Esophagus squamous epithelium (tissue), 5 donors: ENCODE data around the gene DGKB. TPM values are rescaled to one million over a fixed set of nuclear protein-coding genes. Genes with fewer than 3 reads are reported as not detected.

Experiments
- DNase-seq: peaks from one replicate; lab custom pipeline; 2025; lab: John Stamatoyannopoulos, UW
- H3K27ac ChIP-seq, 4 donors: fragments of 200-600 bp; sonication (generic); one replicate each; pipeline ENCODE4 v1.5.1; 2016 to 2019; ENCODE audit warnings: mild to moderate bottlenecking in 1 of 4
- H3K27me3 ChIP-seq, 4 donors: fragments of 200-600 bp; sonication (generic); 1 replicate in 3 of 4; 2 replicates in 1 of 4; pipeline versions ENCODE4 v1.5.1 to v1.6.0; 2017 to 2021; ENCODE audit warnings: antibody characterized with exemption in 1 of 4
- H3K36me3 ChIP-seq, 3 donors: fragments of 200-600 bp; sonication (generic); one replicate each; pipeline ENCODE4 v1.5.1; 2016 to 2019
- H3K4me1 ChIP-seq, 3 donors: fragments of 200-600 bp; sonication (generic); one replicate each; pipeline ENCODE4 v1.5.1; 2017 to 2019
- H3K4me3 ChIP-seq, 4 donors: fragments of 200-600 bp; sonication (generic); 1 replicate in 3 of 4; 2 replicates in 1 of 4; pipeline ENCODE4 v1.5.1; 2016 to 2019; ENCODE audit warnings: mild to moderate bottlenecking in 2 of 4, moderate library complexity in 1 of 4
- H3K9me3 ChIP-seq, 3 donors: fragments of 200-600 bp; sonication (generic); one replicate each; pipeline ENCODE4 v1.5.1; 2016 to 2019
- CTCF ChIP-seq, 6 experiments: fragments of 450-650 bp in 4 of 6; fragments of 200-600 bp in 2 of 6; sonication (generic) in 2 of 6; IDR thresholded peaks; one replicate each; pipeline ENCODE4 v1.5.1; 2016 to 2019; ENCODE audit warnings: antibody characterized with exemption in 6 of 6, mild to moderate bottlenecking in 4 of 6, moderate library complexity in 4 of 6
- POLR2A ChIP-seq, 4 donors: fragments of 450-650 bp; IDR thresholded peaks; one replicate each; pipeline ENCODE4 v1.6.1; 2017; ENCODE audit warnings: antibody characterized with exemption in 4 of 4, mild to moderate bottlenecking in 4 of 4, moderate library complexity in 3 of 4
- WGBS, 2 donors: methylation state at CpG; one replicate each; pipeline ENCODE4 v1.1.5; 2018; 5-methylcytosine and 5-hydroxymethylcytosine counted together
- intact Hi-C: fragments of 100-400 bp; cut with DNase I; formaldehyde crosslinking; loops from one replicate; pipeline ENCODE4 v1.15.0; 2022
- total RNA-seq, 4 donors: library from RNA; depleted of rRNA; stranded (reverse); fragments of >200 nt; gene quantifications; one replicate each; pipeline ENCODE4 v1.1.0, GENCODE V29; 2016
- donor health status: DM: yes; HTN: yes; CAD: no.

DGKB gene
- total RNA-seq, 4 donors from 2014 or later = 0.09 to 1.1 (median 0.23) TPM; not detected in 1

GRCh38 chr7:14834883-14835282 is 67.7 kb downstream of the DGKB start:
- no peak overlapping the region for H3K27ac ChIP-seq
- no peak overlapping the region for H3K4me3 ChIP-seq
- intact Hi-C loops = no loop called here
- H3K4me1 ChIP-seq = no peaks in the 10 kb centered on the region
- 38 to 56% methylated on average over 1 of the region's 1 CpG for WGBS, 2 donors
- H3K27me3 ChIP-seq = no peaks in the 10 kb centered on the region
- no peak for DNase-seq
- TF ChIP-seq CTCF (IDR thresholded peaks at IDR 0.05) (no peak), POLR2A (IDR thresholded peaks at IDR 0.05) (no peak)
- H3K36me3 ChIP-seq = no peaks in the 10 kb centered on the region
- no peaks in the 10 kb centered on the region for H3K9me3 ChIP-seq

GRCh38 chr7:14834456-14834855 is 68.1 kb downstream of the DGKB start:
- no peaks in the 10 kb centered on the region for H3K36me3 ChIP-seq
- no peak for TF ChIP-seq CTCF (IDR thresholded peaks at IDR 0.05)
- no peak overlapping the region for H3K27ac ChIP-seq
- H3K27me3 ChIP-seq = no peaks in the 10 kb centered on the region
- DNase-seq = no peak
- intact Hi-C loops = no loop called here
- no peaks in the 10 kb centered on the region for H3K4me1 ChIP-seq
- H3K9me3 ChIP-seq = no peaks in the 10 kb centered on the region
- 46 to 58% methylated on average over 3 of the region's 3 CpGs for WGBS, 2 donors
- H3K4me3 ChIP-seq = no peak overlapping the region

- Histone ChIP-seq H3K27ac (no peak overlapping the region), H3K9me3 (no peaks in the 10 kb centered on the region), H3K27me3 (no peaks in the 10 kb centered on the region), H3K4me3 (no peak overlapping the region), H3K4me1 (no peaks in the 10 kb centered on the region), H3K36me3 (no peaks in the 10 kb centered on the region)
- TF ChIP-seq CTCF (IDR thresholded peaks at IDR 0.05) = no peak
- TF ChIP-seq POLR2A (IDR thresholded peaks at IDR 0.05) = no peak
- intact Hi-C loops = no loop called here
- WGBS, 2 donors = 79 to 86% methylated on average over 3 of the region's 3 CpGs
- no peak for DNase-seq
Measured at GRCh38 chr7:14833707-14834106, 68.8 kb downstream of the DGKB start.

GRCh38 chr7:14828053-14828452 is 74.5 kb downstream of the DGKB start:
- Histone ChIP-seq H3K27ac (no peak overlapping the region), H3K27me3 (no peaks in the 10 kb centered on the region), H3K4me3 (no peak overlapping the region), H3K36me3 (no peaks in the 10 kb centered on the region), H3K4me1 (no peaks in the 10 kb centered on the region), H3K9me3 (no peaks in the 10 kb centered on the region)
- no peak for DNase-seq
- 84 to 85% methylated on average over 2 of the region's 2 CpGs for WGBS, 2 donors
- TF ChIP-seq POLR2A (IDR thresholded peaks at IDR 0.05) (no peak), CTCF (IDR thresholded peaks at IDR 0.05) (no peak)
- intact Hi-C loops = no loop called here

GRCh38 chr7:14826426-14826825 is 76.1 kb downstream of the DGKB start:
- H3K27me3 ChIP-seq = no peaks in the 10 kb centered on the region
- H3K4me3 ChIP-seq = no peak overlapping the region
- TF ChIP-seq POLR2A (IDR thresholded peaks at IDR 0.05) (no peak), CTCF (IDR thresholded peaks at IDR 0.05) (no peak)
- intact Hi-C loops = no loop called here
- no peaks in the 10 kb centered on the region for H3K4me1 ChIP-seq
- 68 to 82% methylated on average over 1 of the region's 1 CpG for WGBS, 2 donors
- DNase-seq = no peak
- no peaks in the 10 kb centered on the region for H3K9me3 ChIP-seq
- H3K36me3 ChIP-seq = no peaks in the 10 kb centered on the region
- no peak overlapping the region for H3K27ac ChIP-seq
